ENCODE measurements around the gene P2RX7.
A peak's percentile ranks its signal among the peaks of the same experiment; 100 is the strongest.
"Not testable (repeated sequence)": the region's sequence is repeated elsewhere in the genome, so short reads cannot be mapped to it uniquely, and the experiment has no call there.

Gene P2RX7

DNA sequence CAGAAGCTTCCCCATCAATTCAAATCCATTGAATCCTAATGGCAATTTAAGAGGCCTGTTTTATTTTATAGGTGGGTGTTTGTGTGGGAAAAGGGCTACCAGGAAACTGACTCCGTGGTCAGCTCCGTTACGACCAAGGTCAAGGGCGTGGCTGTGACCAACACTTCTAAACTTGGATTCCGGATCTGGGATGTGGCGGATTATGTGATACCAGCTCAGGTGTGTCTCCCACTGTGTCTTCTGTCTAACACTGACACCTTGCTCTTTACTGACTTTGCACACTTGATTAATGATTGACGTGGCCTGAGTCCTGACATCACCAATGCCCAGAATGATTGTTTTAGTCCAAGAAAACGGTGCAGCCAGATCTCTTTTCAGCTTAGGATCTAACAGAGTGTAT, 84.4 kb downstream of the P2RX7 start:
- peaks cover 9% of the 10 kb centered on the region for H3K36me3 Mint-ChIP-seq (ENCODE audit: insufficient read depth)

DNA sequence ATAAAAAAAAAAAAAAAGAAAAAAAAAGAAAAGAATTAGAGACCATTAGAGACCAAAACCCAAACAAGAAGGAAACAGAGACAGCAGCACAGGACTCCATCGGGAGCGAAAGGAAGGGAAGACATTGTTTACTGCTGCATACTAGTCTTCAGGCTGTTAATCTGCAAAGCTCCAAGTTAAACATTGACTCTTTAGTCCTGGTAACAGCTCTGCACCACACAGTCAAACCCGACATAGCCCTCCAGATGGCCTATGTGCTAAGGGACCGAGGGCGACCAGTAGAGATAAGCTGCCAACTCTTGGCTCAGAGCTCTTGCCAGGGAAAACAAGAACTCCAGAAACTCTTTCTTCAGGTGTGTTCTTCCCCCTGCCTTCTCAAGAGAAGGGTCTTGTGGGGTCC, 85.1 kb downstream of the P2RX7 start:
- DNase-seq (no peak), ATAC-seq (replicated peaks) (no peak)
- Mint-ChIP-seq H3K9me3 (no peaks in the 10 kb centered on the region), H3K4me3 (no peak overlapping the region), H3K27me3 (no peaks in the 10 kb centered on the region), H3K4me1 (ENCODE audit: low read depth in 2 of 2) (peaks cover 15 to 19% of the 10 kb centered on the region in 2 donors), H3K36me3 (ENCODE audit: insufficient read depth) (peaks cover 11% of the 10 kb centered on the region), H3K27ac (peak overlapping the region; percentile 24 to 78)

More for the DNA sequence above, 84.4 kb downstream of the P2RX7 start:
- DNase-seq (no peak), ATAC-seq (replicated peaks) (no peak)
- Mint-ChIP-seq H3K27me3 (no peaks in the 10 kb centered on the region), H3K27ac (no peak overlapping the region), H3K4me1 (ENCODE audit: low read depth in 2 of 2) (peaks cover 13% of the 10 kb centered on the region in 2 donors), H3K4me3 (no peak overlapping the region), H3K9me3 (no peaks in the 10 kb centered on the region)

DNA sequence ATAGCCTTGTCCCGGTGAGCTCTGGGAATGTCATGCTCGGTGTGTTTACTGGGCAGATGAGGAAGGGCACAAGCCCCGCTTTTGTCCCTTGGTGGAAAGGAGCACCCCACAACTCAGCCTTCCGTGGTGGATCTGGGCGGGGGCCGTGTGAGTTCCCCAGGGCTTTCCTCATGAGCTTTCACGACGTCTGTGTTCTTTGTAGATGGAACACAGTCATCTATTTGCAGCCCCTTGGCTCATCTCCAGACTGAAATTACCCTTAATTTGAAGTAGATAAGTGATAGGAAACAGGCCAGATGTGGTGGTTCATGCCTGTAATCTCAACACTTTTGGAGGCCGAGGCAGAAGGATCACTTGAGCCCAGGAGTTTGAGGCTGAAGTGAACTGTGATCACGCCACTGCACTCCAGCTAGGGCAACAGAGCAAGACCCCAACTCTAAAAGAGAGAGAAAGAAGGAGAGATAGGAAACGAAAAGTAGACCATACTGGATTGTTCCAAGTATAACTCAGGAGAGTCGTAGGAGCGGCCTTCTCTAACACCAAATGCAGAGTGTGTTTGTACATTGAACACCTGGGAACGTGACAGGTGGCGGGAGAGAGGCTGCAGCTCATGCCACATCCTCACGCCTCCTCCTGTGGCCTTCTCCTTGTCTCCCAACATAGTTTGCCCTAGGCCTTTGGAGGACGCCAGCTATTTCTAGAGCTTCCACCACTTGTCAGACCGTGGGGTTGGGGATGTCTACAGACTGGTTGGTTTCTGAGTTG, 86.1 kb downstream of the P2RX7 start:
- no peaks in the 10 kb centered on the region for H3K9me3 Mint-ChIP-seq
- H3K27me3 Mint-ChIP-seq = no peaks in the 10 kb centered on the region
- no peak for ATAC-seq (replicated peaks)
- H3K36me3 Mint-ChIP-seq (ENCODE audit: insufficient read depth) = peaks cover 8% of the 10 kb centered on the region
- peak overlapping the region in 1 of 2 donors; percentile 24 for H3K27ac Mint-ChIP-seq
- no peak overlapping the region for H3K4me3 Mint-ChIP-seq
- DNase-seq = no peak
- peaks cover 20 to 22% of the 10 kb centered on the region in 2 donors for H3K4me1 Mint-ChIP-seq (ENCODE audit: low read depth in 2 of 2)

DNA sequence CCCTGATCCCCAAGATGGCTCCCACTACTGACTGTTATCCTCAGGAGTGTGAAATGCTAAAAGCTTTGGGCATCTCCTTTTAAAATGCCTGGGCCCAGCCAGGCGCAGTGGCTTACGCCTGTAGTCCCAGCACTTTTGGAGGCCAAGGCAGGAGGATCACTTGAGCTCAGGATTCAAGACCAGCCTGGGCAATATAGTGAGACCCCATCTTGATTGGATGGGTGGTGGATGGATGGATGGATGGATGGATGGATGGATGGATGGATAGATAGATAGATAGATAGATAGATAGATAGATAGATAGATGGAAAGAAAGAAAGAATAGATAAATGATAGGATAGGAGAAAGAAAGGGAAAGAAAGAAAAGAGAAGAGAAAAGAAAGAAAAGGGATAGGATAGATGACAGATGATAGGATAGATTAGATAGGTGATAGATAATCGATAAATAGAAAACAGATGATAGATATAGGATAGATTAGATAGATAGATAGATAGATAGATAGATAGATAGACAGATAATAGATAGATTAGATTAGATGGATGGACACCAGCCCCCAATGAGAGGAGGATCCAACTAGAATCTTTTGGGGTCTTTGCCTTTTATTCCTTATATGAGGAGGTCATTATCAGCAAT, 86.8 kb downstream of the P2RX7 start:
- Mint-ChIP-seq H3K9me3 (no peaks in the 10 kb centered on the region), H3K4me3 (no peak overlapping the region), H3K27ac (peak overlapping the region in 1 of 2 donors; percentile 52), H3K4me1 (ENCODE audit: low read depth in 2 of 2) (peaks cover 20 to 24% of the 10 kb centered on the region in 2 donors), H3K36me3 (ENCODE audit: insufficient read depth) (peaks cover 8% of the 10 kb centered on the region), H3K27me3 (no peaks in the 10 kb centered on the region)
- ATAC-seq (replicated peaks) (no peak), DNase-seq (no peak)

DNA sequence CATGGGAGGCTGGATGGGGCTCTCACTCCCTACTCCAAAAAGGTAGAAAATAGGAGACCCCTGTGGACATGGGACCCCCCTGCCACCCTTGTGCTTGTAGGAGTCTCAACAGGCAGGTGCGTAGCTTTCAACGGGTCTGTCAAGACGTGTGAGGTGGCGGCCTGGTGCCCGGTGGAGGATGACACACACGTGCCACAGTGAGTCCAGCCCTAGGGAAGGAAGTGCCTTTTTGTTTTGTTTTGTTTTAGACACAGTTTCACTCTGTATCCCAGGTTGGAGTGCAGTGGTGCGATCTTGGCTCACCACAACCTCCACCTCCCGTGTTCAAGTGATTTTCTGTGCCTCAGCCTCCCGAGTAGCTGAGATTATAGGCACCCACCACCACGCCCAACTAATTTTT, 90.2 kb downstream of the P2RX7 start:
- ATAC-seq (replicated peaks) (peak; percentile 38), DNase-seq (no peak)
- H3K27me3 Mint-ChIP-seq = no peaks in the 10 kb centered on the region
- peaks cover 7% of the 10 kb centered on the region for H3K36me3 Mint-ChIP-seq (ENCODE audit: insufficient read depth)
- peak overlapping the region in 1 of 2 donors; percentile 56 for H3K4me3 Mint-ChIP-seq
- peaks cover 18 to 20% of the 10 kb centered on the region in 2 donors for H3K4me1 Mint-ChIP-seq (ENCODE audit: low read depth in 2 of 2)
- H3K27ac Mint-ChIP-seq = peak overlapping the region; percentile 26 to 73
- no peaks in the 10 kb centered on the region for H3K9me3 Mint-ChIP-seq

DNA sequence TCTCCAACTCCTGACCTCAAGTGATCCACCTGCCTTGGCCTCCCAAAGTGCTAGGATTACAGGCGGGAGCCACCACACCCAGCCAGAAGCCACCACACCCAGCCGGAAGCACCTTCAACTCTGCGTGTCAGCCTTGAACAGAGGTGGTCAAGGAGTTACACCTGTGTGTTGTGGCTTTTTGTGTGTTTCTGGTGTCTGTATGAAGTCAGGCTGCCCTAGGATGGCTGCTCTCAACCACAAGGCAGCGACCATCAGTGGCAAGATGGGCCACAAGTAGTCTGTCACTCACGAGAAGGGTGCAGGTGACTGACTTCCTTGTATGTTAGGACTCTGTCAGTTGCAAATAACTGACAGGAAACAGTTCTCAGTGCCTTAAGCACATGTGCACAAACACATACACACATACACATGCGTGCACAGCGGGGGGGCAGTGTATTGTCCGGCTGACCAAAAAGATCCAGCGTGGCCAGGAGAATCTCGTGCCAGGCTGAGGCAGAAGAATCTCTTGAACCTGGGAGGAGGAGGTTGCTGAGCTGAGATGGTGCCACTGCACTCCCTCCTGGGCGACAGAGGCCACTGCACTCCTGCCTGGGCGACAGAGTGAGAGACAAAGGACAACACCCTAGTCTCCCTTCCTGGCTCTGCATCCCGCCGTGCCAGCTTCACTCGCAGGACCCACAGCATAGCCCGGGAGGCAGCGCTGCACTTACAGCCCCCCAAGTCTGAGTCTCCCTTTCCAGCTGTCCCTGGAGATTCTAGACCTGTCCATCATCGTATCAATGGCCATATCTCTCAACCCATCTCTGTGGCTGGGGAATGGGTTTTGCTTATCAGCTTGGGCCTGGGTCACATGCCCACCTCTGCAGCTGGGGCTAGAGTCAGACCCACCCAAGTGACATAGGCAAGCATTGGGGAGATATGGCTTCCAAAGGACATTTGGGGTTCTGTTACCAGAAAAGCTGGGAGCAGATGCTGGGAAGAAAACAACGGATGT, 90.9 kb downstream of the P2RX7 start:
- Mint-ChIP-seq H3K27me3 (no peaks in the 10 kb centered on the region), H3K4me1 (ENCODE audit: low read depth in 2 of 2) (peaks cover 18 to 20% of the 10 kb centered on the region in 2 donors)
- ATAC-seq (replicated peaks) = peak; percentile 75

DNA sequence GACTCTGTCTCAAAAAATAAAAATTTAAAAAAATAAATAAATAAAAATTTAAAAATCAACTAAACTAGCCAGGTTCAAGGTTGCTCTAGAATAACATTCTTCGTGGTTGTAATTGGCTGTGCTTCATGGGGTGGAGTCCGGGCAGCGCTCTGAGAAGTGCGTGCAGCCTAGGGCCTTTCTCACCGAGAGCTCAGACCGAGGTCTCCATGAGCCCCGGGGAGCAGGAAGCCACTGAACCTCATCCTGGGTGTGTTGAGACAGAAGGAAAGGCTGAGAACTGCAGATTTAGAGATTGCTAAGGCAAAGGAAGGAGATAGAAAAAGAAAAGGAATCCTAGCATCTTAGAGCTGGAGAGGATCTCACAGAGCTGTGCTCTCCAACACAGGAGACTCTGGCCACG, 91.9 kb downstream of the P2RX7 start:
- Mint-ChIP-seq H3K27ac (peak overlapping the region; percentile 26 to 73), H3K4me3 (peak overlapping the region; percentile 31 to 63), H3K9me3 (no peaks in the 10 kb centered on the region), H3K36me3 (ENCODE audit: insufficient read depth) (peaks cover 11% of the 10 kb centered on the region), H3K4me1 (ENCODE audit: low read depth in 2 of 2) (peaks cover 18% of the 10 kb centered on the region in 2 donors), H3K27me3 (no peaks in the 10 kb centered on the region)
- ATAC-seq (replicated peaks) (peak; percentile 62), DNase-seq (peak in 2 of 3 experiments; percentile 18 to 28)

More for the DNA sequence above, 90.9 kb downstream of the P2RX7 start:
- peak overlapping the region; percentile 26 to 73 for H3K27ac Mint-ChIP-seq
- peak; percentile 17 to 34 (median 28) for DNase-seq
- H3K4me3 Mint-ChIP-seq = peak overlapping the region; percentile 56 to 61
- H3K9me3 Mint-ChIP-seq = no peaks in the 10 kb centered on the region
- H3K36me3 Mint-ChIP-seq (ENCODE audit: insufficient read depth) = peaks cover 8% of the 10 kb centered on the region

DNA sequence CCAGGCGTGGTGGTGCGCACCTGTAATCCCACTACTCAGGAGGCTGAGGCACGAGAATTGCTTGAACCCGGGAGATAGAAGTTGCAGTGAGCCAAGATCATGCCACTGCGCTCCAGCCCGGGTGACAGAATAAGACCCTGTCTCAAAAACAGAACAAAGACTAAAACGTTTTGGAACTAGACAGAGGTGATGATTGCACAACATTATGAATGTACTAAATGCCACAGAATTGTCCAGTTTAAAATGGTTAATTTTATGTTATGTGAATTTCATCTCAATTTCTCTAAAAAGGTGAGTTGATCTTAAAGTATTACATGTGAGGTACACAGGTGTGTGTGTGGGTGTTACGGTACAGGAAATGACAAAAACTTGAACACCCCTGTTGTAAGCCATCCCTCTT, 93.7 kb downstream of the P2RX7 start:
- no peaks in the 10 kb centered on the region for H3K27me3 Mint-ChIP-seq

DNA sequence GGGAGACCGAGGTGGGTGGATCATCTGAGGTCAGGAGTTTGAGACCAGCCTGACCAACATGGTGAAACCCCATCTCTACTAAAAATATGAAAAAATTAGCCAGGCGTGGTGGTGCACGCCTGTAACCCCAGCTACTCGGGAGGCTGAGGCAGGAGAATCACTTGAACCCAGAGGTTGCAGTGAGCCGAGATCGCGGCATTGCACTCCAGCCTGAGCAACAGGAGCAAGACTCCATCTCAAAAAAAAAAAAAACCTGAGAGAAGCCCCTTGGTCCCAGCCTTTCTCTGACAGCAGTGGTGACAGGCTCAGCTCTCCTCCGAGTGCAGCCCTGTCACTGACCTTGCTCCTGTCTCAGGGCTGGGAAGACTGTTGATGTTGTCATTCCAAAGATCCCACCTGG, 94.2 kb downstream of the P2RX7 start:
- peaks cover 18 to 21% of the 10 kb centered on the region in 2 donors for H3K4me1 Mint-ChIP-seq (ENCODE audit: low read depth in 2 of 2)
- not testable (repeated sequence) for H3K27me3 Mint-ChIP-seq; ATAC-seq (replicated peaks); DNase-seq; H3K9me3 Mint-ChIP-seq; H3K4me3 Mint-ChIP-seq
- peak overlapping the region in 1 of 2 donors; percentile 23 for H3K27ac Mint-ChIP-seq
- peaks cover 16% of the 10 kb centered on the region for H3K36me3 Mint-ChIP-seq (ENCODE audit: insufficient read depth)

More for the DNA sequence above, 93.7 kb downstream of the P2RX7 start:
- Mint-ChIP-seq H3K27ac (peak overlapping the region in 1 of 2 donors; percentile 23), H3K4me3 (no peak overlapping the region), H3K36me3 (ENCODE audit: insufficient read depth) (peaks cover 13% of the 10 kb centered on the region), H3K9me3 (no peaks in the 10 kb centered on the region), H3K4me1 (ENCODE audit: low read depth in 2 of 2) (peaks cover 18 to 19% of the 10 kb centered on the region in 2 donors)
- ATAC-seq (replicated peaks) (no peak), DNase-seq (no peak)

DNA sequence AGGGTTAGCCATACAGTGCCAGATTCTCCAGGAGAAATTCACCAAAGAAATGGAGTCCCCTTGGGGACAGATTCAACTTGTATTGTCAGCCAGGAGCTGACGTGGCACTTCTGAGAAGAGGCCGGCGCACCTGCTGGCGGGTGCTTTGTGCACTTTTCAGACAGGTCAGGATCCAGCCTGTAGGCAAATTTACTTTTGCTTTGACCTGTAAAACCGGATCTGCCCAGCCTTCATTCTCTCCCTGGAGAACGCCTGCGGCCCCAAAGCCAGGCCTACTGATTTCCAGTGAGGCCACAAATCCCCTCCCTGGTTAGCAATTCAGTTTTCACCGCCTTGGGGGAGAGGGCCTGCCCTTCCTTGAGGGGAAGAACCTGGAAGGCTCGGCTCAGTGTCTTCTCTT, 94.6 kb downstream of the P2RX7 start:
- Mint-ChIP-seq H3K4me3 (no peak overlapping the region), H3K9me3 (no peaks in the 10 kb centered on the region), H3K36me3 (ENCODE audit: insufficient read depth) (peaks cover 15% of the 10 kb centered on the region), H3K4me1 (ENCODE audit: low read depth in 2 of 2) (peaks cover 18 to 20% of the 10 kb centered on the region in 2 donors), H3K27ac (no peak overlapping the region), H3K27me3 (no peaks in the 10 kb centered on the region)
- no peak for DNase-seq
- ATAC-seq (replicated peaks) = no peak

DNA sequence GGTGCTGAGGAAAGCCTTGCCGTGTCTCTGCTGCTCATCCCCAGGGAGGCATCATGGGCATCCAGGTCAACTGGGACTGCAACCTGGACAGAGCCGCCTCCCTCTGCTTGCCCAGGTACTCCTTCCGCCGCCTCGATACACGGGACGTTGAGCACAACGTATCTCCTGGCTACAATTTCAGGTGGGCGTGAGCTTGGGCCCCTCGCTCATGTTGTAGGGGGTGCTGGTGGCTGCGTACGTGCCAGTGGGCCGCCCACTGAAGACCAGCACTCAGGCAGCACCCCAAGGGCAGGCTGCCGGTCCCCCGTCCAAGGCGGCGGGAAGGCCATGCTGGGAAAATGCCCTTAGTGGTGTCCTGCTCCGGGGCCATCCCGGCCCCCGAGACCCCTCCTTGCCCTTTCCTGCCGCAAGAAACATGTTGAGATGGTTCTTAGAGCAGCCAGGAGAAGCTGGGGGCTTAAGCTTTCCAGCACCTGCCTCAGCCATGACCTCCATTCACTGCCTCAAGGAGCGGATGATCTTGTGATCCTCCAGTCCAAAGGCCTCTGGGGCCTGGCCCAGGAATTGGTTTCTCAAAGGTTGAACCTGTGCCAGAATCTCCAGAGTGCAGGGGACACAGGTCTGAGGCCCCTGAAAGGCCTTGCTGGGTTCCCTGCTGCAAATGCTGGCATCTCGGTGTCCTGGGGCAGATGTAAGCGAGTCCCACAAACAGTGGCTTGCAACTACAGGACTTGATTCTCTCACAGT, 96.4 kb downstream of the P2RX7 start:
- DNase-seq (no peak), ATAC-seq (replicated peaks) (no peak)
- no peaks in the 10 kb centered on the region for H3K9me3 Mint-ChIP-seq
- H3K27ac Mint-ChIP-seq = peak overlapping the region in 1 of 2 donors; percentile 12
- peaks cover 6 to 12% of the 10 kb centered on the region in 2 donors for H3K4me1 Mint-ChIP-seq (ENCODE audit: low read depth in 2 of 2)
- H3K4me3 Mint-ChIP-seq = no peak overlapping the region
- peaks cover 29% of the 10 kb centered on the region for H3K36me3 Mint-ChIP-seq (ENCODE audit: insufficient read depth)
- H3K27me3 Mint-ChIP-seq = no peaks in the 10 kb centered on the region

DNA sequence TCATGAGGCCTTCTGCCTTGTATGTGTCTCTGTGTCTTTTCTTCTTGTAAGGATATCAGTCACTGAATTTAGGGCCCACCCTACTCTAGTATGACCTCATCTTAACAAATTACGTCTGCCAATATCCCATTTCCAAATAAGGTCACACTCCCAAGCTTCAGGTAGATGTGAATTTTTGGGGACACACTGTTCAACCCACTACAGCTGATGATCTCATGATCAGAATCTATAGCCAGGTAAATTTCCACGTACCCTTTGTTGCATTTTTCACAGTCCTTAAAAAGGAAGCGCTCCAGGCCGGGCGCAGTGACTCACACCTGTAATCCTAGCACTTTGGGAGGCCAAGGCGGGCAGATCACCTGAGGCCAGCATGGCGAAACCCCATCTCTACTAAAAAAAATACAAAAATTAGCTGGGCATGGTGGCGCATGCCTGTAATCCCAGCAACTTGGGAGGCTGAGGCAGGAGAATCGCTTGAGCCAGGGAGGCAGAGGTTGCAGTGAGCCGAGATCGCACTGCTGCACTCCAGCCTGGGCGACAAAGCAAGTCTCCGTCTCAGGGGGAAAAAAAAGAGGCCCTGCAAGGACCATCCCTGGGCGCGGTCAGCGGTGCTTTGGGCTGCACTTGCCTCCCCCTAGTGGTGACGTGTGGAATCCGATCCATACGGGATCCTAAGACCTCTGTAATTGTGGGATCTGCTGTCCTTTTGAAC, 97.3 kb downstream of the P2RX7 start:
- not testable (repeated sequence) for H3K4me1 Mint-ChIP-seq (ENCODE audit: low read depth in 2 of 2); H3K27ac Mint-ChIP-seq; H3K9me3 Mint-ChIP-seq; H3K27me3 Mint-ChIP-seq; H3K4me3 Mint-ChIP-seq
- peaks cover 33% of the 10 kb centered on the region for H3K36me3 Mint-ChIP-seq (ENCODE audit: insufficient read depth)
- ATAC-seq (replicated peaks) = peak; percentile 75
- peak; percentile 41 to 47 (median 42) for DNase-seq
